Stomach (tissue), 9 donors: ENCODE results near the gene ZNF219. TPM values are rescaled to one million over a fixed set of nuclear protein-coding genes. Genes with fewer than 3 reads are reported as not detected.

ENCODE experiments used
- DNase-seq, 2 donors: peaks; one replicate each; pipeline versions ENCODE4 v3.0.0 to v3.0.0-alpha.2; 2013 to 2019
- H3K27ac ChIP-seq, 5 donors: fragments of 200-600 bp in 4 of 5; sonication (generic) in 4 of 5; one replicate each; pipeline ENCODE4 v1.5.1; 2013 to 2019; ENCODE audit warnings: mild to moderate bottlenecking in 1 of 5, moderate library complexity in 1 of 5
- H3K27me3 ChIP-seq, 3 donors: fragments of 200-600 bp; sonication (generic); one replicate each; pipeline ENCODE4 v1.5.1; 2017 to 2019; ENCODE audit warnings: mixed run types in 1 of 3
- H3K36me3 ChIP-seq, 4 donors: fragments of 200-600 bp; sonication (generic); 1 replicate in 3 of 4; 2 replicates in 1 of 4; pipeline ENCODE4 v1.5.1; 2016 to 2019
- H3K4me1 ChIP-seq, 4 donors: fragments of 200-600 bp; sonication (generic); one replicate each; pipeline ENCODE4 v1.5.1; 2016 to 2019
- H3K4me3 ChIP-seq, 4 donors: fragments of 200-600 bp; sonication (generic) in 3 of 4; one replicate each; pipeline ENCODE4 v1.5.1; 2016 to 2019; ENCODE audit warnings: mild to moderate bottlenecking in 1 of 4
- H3K9me3 ChIP-seq, 4 donors: fragments of 200-600 bp; sonication (generic); one replicate each; pipeline ENCODE4 v1.5.1; 2016 to 2019
- CTCF ChIP-seq, 7 experiments: fragments of 450-650 bp in 4 of 7; fragments of 200-600 bp in 3 of 7; sonication (generic) in 3 of 7; IDR thresholded peaks; one replicate each; pipeline ENCODE4 v1.5.1; 2016 to 2019; ENCODE audit warnings: antibody characterized with exemption in 7 of 7, control low read depth in 2 of 7, mild to moderate bottlenecking in 1 of 7
- EP300 ChIP-seq: sonication (generic); formaldehyde crosslinking; IDR thresholded peaks from one replicate; pipeline ENCODE4 v1.6.1; 2017; ENCODE audit warnings: antibody characterized with exemption
- POLR2A ChIP-seq, 4 donors: fragments of 450-650 bp; IDR thresholded peaks; one replicate each; pipeline ENCODE4 v1.6.1; 2016; ENCODE audit warnings: antibody characterized with exemption in 4 of 4, control low read depth in 2 of 4, mild to moderate bottlenecking in 1 of 4, moderate library complexity in 1 of 4
- POLR2AphosphoS5 ChIP-seq, 3 donors: sonication (generic); formaldehyde crosslinking; IDR thresholded peaks; one replicate each; pipeline ENCODE4 v1.6.1; 2016; ENCODE audit warnings: antibody characterized with exemption in 3 of 3
- WGBS, 5 donors: extraction: QIAGEN DNeasy Blood & Tissue Kit in 3 of 5; methylation state at CpG; one replicate each; pipeline versions ENCODE4 v1.1.5 to v1.1.7; 2013 to 2018; 5-methylcytosine and 5-hydroxymethylcytosine counted together
- intact Hi-C: fragments of 100-400 bp; cut with DNase I; formaldehyde crosslinking; loops from one replicate; pipeline ENCODE4 v1.15.1; 2023; ENCODE audit warnings: low total_unique reads
- polyA plus RNA-seq, 3 donors: library from polyadenylated mRNA; stranded (reverse); fragments of 200-250 nt; gene quantifications; one replicate each; pipeline ENCODE4 v1.2.3, GENCODE V29; 2013
- total RNA-seq, 5 donors: library from RNA; depleted of rRNA; stranded (reverse); fragments of >200 nt; gene quantifications; one replicate each; pipeline versions ENCODE4 v1.1.0 to v1.2.3, GENCODE V29; 2014 to 2016
- donor health status: healthy with polysubstance abuse.
- donor health status: Bipolar disorder and iron deficiency.
- donor health status: healthy.

The ZNF219 gene
- total and polyA plus RNA-seq, 8 donors = 11.4 to 240 (median 25.2) TPM

GRCh38 chr14:21106176-21106497 lies 7.7 kb upstream of the ZNF219 start:
- peaks cover 17 to 46% (median 36%) of the 10 kb centered on the region in 4 donors for H3K4me1 ChIP-seq
- no peaks in the 10 kb centered on the region for H3K9me3 ChIP-seq
- DNase-seq = no peak
- intact Hi-C loops = loop anchor here (5.0 kb wide), 1 partner anchor 39 kb away; no protein-coding TSS in a partner anchor
- peak overlapping the region in 2 of 5 donors; percentile 35 to 43 for H3K27ac ChIP-seq
- H3K4me3 ChIP-seq = no peak overlapping the region
- no peak for TF ChIP-seq CTCF (IDR thresholded peaks at IDR 0.05)
- TF ChIP-seq POLR2A (IDR thresholded peaks at IDR 0.05) = no peak
- no peak for TF ChIP-seq EP300
- TF ChIP-seq POLR2AphosphoS5 (IDR thresholded peaks at IDR 0.05) = no peak
- H3K27me3 ChIP-seq = no peaks in the 10 kb centered on the region
- no peaks in the 10 kb centered on the region for H3K36me3 ChIP-seq
- WGBS, 5 donors = 50 to 64% (median 61%) methylated on average over 4 of the region's 4 CpGs

GRCh38 chr14:21105095-21105494 lies 6.6 kb upstream of the ZNF219 start:
- peaks cover 17 to 56% (median 39%) of the 10 kb centered on the region in 4 donors for H3K4me1 ChIP-seq

GRCh38 chr14:21104448-21105060 lies 6.1 kb upstream of the ZNF219 start:
- peak in 1 of 3 donors; percentile 58 for TF ChIP-seq POLR2AphosphoS5 (IDR thresholded peaks at IDR 0.05)
- peak in 6 of 7 experiments; percentile 17 to 97 (median 94) for TF ChIP-seq CTCF (IDR thresholded peaks at IDR 0.05)
- no peak for TF ChIP-seq POLR2A (IDR thresholded peaks at IDR 0.05)
- peak overlapping the region; percentile 62 to 71 (median 66) for H3K4me3 ChIP-seq
- WGBS, 5 donors = 3 to 7% (median 4%) methylated on average over 8 of the region's 8 CpGs

More at GRCh38 chr14:21105095-21105494, 6.6 kb upstream of the ZNF219 start:
- no peaks in the 10 kb centered on the region for H3K36me3 ChIP-seq
- WGBS, 5 donors = 79 to 84% (median 79%) methylated on average over 8 of the region's 8 CpGs
- peak overlapping the region in 4 of 5 donors; percentile 93 to 99 (median 95) for H3K27ac ChIP-seq
- no peaks in the 10 kb centered on the region for H3K9me3 ChIP-seq
- no peak for TF ChIP-seq CTCF (IDR thresholded peaks at IDR 0.05)
- TF ChIP-seq POLR2AphosphoS5 (IDR thresholded peaks at IDR 0.05) = no peak
- no peak for TF ChIP-seq EP300
- no peak for TF ChIP-seq POLR2A (IDR thresholded peaks at IDR 0.05)
- H3K27me3 ChIP-seq = no peaks in the 10 kb centered on the region
- no peak overlapping the region for H3K4me3 ChIP-seq
- intact Hi-C loops = loop anchor here (5.0 kb wide), 1 partner anchor 38 kb away; no protein-coding TSS in a partner anchor
- no peak for DNase-seq

GRCh38 chr14:21103710-21104447 lies 5.4 kb upstream of the ZNF219 start:
- intact Hi-C loops = no loop called here
- peak in 4 of 7 experiments; percentile 7 to 91 (median 66) for TF ChIP-seq CTCF (IDR thresholded peaks at IDR 0.05)
- no peak for TF ChIP-seq EP300
- peak in 2 of 4 donors; percentile 51 to 58 for TF ChIP-seq POLR2A (IDR thresholded peaks at IDR 0.05)
- TF ChIP-seq POLR2AphosphoS5 (IDR thresholded peaks at IDR 0.05) = peak; percentile 79 to 93 (median 82)
- peak; percentile 96 to 98 for DNase-seq
- peaks cover 27 to 69% (median 49%) of the 10 kb centered on the region in 4 donors for H3K4me1 ChIP-seq
- H3K36me3 ChIP-seq = no peaks in the 10 kb centered on the region
- WGBS, 5 donors = 0 to 1% (median 0%) methylated on average over 38 to 62 of the region's 62 CpGs
- H3K27me3 ChIP-seq = no peaks in the 10 kb centered on the region
- no peaks in the 10 kb centered on the region for H3K9me3 ChIP-seq
- peak overlapping the region; percentile 62 to 71 (median 66) for H3K4me3 ChIP-seq
- H3K27ac ChIP-seq = peak overlapping the region; percentile 93 to 99 (median 97)

More at GRCh38 chr14:21104448-21105060, 6.1 kb upstream of the ZNF219 start:
- Histone ChIP-seq H3K36me3 (no peaks in the 10 kb centered on the region), H3K27me3 (no peaks in the 10 kb centered on the region), H3K27ac (peak overlapping the region; percentile 93 to 99 (median 97)), H3K4me1 (peaks cover 22 to 62% (median 42%) of the 10 kb centered on the region in 4 donors), H3K9me3 (no peaks in the 10 kb centered on the region)
- peak; percentile 83 to 93 for DNase-seq
- intact Hi-C loops = loop anchor here (5.0 kb wide), 1 partner anchor 37 kb away; no protein-coding TSS in a partner anchor
